IMR-90 (cell line): ENCODE measurements around the gene ASXL2. TPM values are rescaled to one million over a fixed set of nuclear protein-coding genes. Genes with fewer than 3 reads are reported as not detected.

ENCODE experiments used
- ATAC-seq: fragments of 200-7000 bp; cut with Tn5 transposase; 2 replicates; pipeline ENCODE4 v1.9.1; 2020; ENCODE audit warnings: low read depth, mild to moderate bottlenecking, moderate library complexity
- BruUV-seq: library from RNA; stranded (reverse); fragments of 400-500 nt; replicated peaks from 2 replicates; lab custom pipeline; 2021; lab: Mats Ljungman, UMichigan
- CTCF ChIA-PET: fragments of 300-600 bp; formaldehyde crosslinking; extraction: SDS; loops from one replicate; lab custom pipeline; 2021; ENCODE audit warnings: antibody characterized with exemption; lab: Yijun Ruan, JAX
- POLR2A ChIA-PET: fragments of 300-600 bp; sonication (Branson Sonifier 250); formaldehyde crosslinking; loops from one replicate; lab custom pipeline; 2022; ENCODE audit warnings: antibody characterized with exemption; ENCODE audit not compliant: unreplicated experiment; lab: Charles Lee
- DNase-seq: peaks from one replicate; pipeline ENCODE4 v3.0.0; 2013
- H2AFZ ChIP-seq: replicated peaks from 2 replicates; pipeline ENCODE3; 2013; ENCODE audit warnings: low read length, mild to moderate bottlenecking; ENCODE audit not compliant: poor library complexity
- H2AK5ac ChIP-seq: 2 replicates; pipeline ENCODE4 v1.6.1; 2013; ENCODE audit warnings: low read depth, low read length, inconsistent platforms
- H2AK9ac ChIP-seq: replicated peaks from 2 replicates; pipeline ENCODE3; 2013; ENCODE audit warnings: mild to moderate bottlenecking, low read depth, low read length, moderate library complexity; ENCODE audit not compliant: poor library complexity
- H2BK120ac ChIP-seq: 2 replicates; pipeline ENCODE4 v1.6.1; 2013; ENCODE audit warnings: low read depth, low read length, inconsistent platforms
- H2BK15ac ChIP-seq: 3 replicates; pipeline ENCODE4 v1.6.1; 2013; ENCODE audit warnings: low read depth, low read length, inconsistent platforms
- H2BK20ac ChIP-seq: 2 replicates; pipeline ENCODE4 v1.6.1; 2013; ENCODE audit warnings: low read depth, mild to moderate bottlenecking, inconsistent platforms, low read length, moderate library complexity
- H2BK5ac ChIP-seq: 2 replicates; pipeline ENCODE4 v1.6.1; 2013; ENCODE audit warnings: mild to moderate bottlenecking, low read depth, low read length, inconsistent platforms; ENCODE audit not compliant: poor library complexity, severe bottlenecking
- H3K14ac ChIP-seq: replicated peaks from 2 replicates; pipeline ENCODE4 v1.6.1; 2013; ENCODE audit warnings: low read depth, low read length, inconsistent platforms
- H3K18ac ChIP-seq: 2 replicates; pipeline ENCODE4 v1.6.1; 2013; ENCODE audit warnings: low read depth, low read length, control low read depth
- H3K23ac ChIP-seq: 2 replicates; pipeline ENCODE4 v1.6.1; 2013; ENCODE audit warnings: low read depth, low read length, inconsistent platforms
- H3K27ac ChIP-seq: 2 replicates; pipeline ENCODE4 v1.5.1; 2013; ENCODE audit warnings: mild to moderate bottlenecking, control low read depth, low read length; ENCODE audit not compliant: insufficient read depth
- H3K27me3 ChIP-seq: 2 replicates; pipeline ENCODE4 v1.6.1; 2013; ENCODE audit warnings: low read length; ENCODE audit not compliant: control insufficient read depth, insufficient read depth
- H3K36me3 ChIP-seq: 2 replicates; pipeline ENCODE4 v1.6.1; 2013; ENCODE audit warnings: low read length, mixed read lengths; ENCODE audit not compliant: control insufficient read depth, insufficient read depth
- H3K4ac ChIP-seq: 2 replicates; pipeline ENCODE4 v1.6.1; 2013; ENCODE audit warnings: low read depth, low read length, inconsistent platforms
- H3K4me1 ChIP-seq: 2 replicates; pipeline ENCODE4 v1.6.1; 2013; ENCODE audit warnings: low read length, mixed read lengths; ENCODE audit not compliant: control insufficient read depth, insufficient read depth
- H3K4me2 ChIP-seq: 2 replicates; pipeline ENCODE4 v1.6.1; 2013; ENCODE audit warnings: low read depth, mild to moderate bottlenecking, control low read depth, low read length, moderate library complexity
- H3K4me3 ChIP-seq: 2 replicates; pipeline ENCODE4 v1.5.1; 2013; ENCODE audit warnings: low read depth, mild to moderate bottlenecking, control low read depth, low read length, moderate library complexity; ENCODE audit not compliant: insufficient read depth
- H3K56ac ChIP-seq: 2 replicates; pipeline ENCODE4 v1.6.1; 2013; ENCODE audit warnings: low read length, inconsistent platforms; ENCODE audit not compliant: insufficient read depth; ENCODE audit errors: extremely low read depth
- H3K79me1 ChIP-seq, 2 experiments: 2 replicates each; pipeline ENCODE4 v1.6.1; 2013; ENCODE audit warnings: low read length in 2 of 2, inconsistent platforms in 1 of 2, low read depth in 1 of 2
- H3K9ac ChIP-seq: 2 replicates; pipeline ENCODE4 v1.6.1; 2013; ENCODE audit warnings: low read depth, low read length, control low read depth
- H3K9me1 ChIP-seq: 2 replicates; pipeline ENCODE4 v1.6.1; 2013; ENCODE audit warnings: low read length, inconsistent platforms; ENCODE audit not compliant: insufficient read depth
- H3K9me3 ChIP-seq: 2 replicates; pipeline ENCODE4 v1.6.1; 2013; ENCODE audit warnings: low read length; ENCODE audit not compliant: control insufficient read depth, insufficient read depth
- H4K20me1 ChIP-seq: 2 replicates; pipeline ENCODE4 v1.6.1; 2013; ENCODE audit warnings: low read length, inconsistent platforms; ENCODE audit not compliant: insufficient read depth
- H4K5ac ChIP-seq: 2 replicates; pipeline ENCODE4 v1.6.1; 2013; ENCODE audit warnings: mild to moderate bottlenecking, low read depth, low read length, control low read depth
- H4K8ac ChIP-seq, 2 experiments: 2 replicates each; pipeline ENCODE4 v1.6.1; 2013; ENCODE audit warnings: low read depth in 2 of 2, low read length in 2 of 2, control low read depth in 1 of 2, inconsistent platforms in 1 of 2
- H4K91ac ChIP-seq: 2 replicates; pipeline ENCODE4 v1.6.1; 2013; ENCODE audit warnings: low read depth, low read length, inconsistent platforms; ENCODE audit not compliant: insufficient read depth
- CTCF ChIP-seq: conservative IDR thresholded peaks from 2 replicates; pipeline ENCODE4 v1.5.1; 2012; ENCODE audit warnings: mild to moderate bottlenecking, low read depth, low read length, improper control_type of control experiment
- ELK1 ChIP-seq: fragments of 150-350 bp; IDR thresholded peaks from 2 replicates; pipeline ENCODE4 v1.6.1; 2016; ENCODE audit warnings: low read depth, mild to moderate bottlenecking, low read length, moderate library complexity, borderline replicate concordance
- MAFK ChIP-seq: IDR thresholded peaks from 2 replicates; pipeline ENCODE4 v1.6.1; 2012; ENCODE audit warnings: low read depth, low read length, improper control_type of control experiment
- MAZ ChIP-seq: IDR thresholded peaks from 2 replicates; pipeline ENCODE4 v1.6.1; 2012; ENCODE audit warnings: low read depth, mild to moderate bottlenecking, low read length, improper control_type of control experiment, moderate library complexity, borderline replicate concordance
- MXI1 ChIP-seq: IDR thresholded peaks from 2 replicates; pipeline ENCODE4 v1.6.1; 2012; ENCODE audit warnings: low read depth, mild to moderate bottlenecking, low read length, moderate library complexity, borderline replicate concordance
- NFE2L2 ChIP-seq: fragments of 150-350 bp; IDR thresholded peaks from 2 replicates; pipeline ENCODE4 v1.6.1; 2016; ENCODE audit warnings: low read depth, mild to moderate bottlenecking, low read length
- POLR2A ChIP-seq: IDR thresholded peaks from 2 replicates; pipeline ENCODE4 v1.6.1; 2012; ENCODE audit warnings: mild to moderate bottlenecking, low read depth, low read length
- RAD21 ChIP-seq: IDR thresholded peaks from 2 replicates; pipeline ENCODE4 v1.6.1; 2012; ENCODE audit warnings: low read length, improper control_type of control experiment
- SMC3 ChIP-seq: fragments of 150-350 bp; IDR thresholded peaks from 2 replicates; pipeline ENCODE4 v1.6.1; 2016; ENCODE audit warnings: low read depth, mild to moderate bottlenecking, antibody characterized with exemption, low read length, moderate library complexity
- USF2 ChIP-seq: fragments of 150-350 bp; IDR thresholded peaks from 2 replicates; pipeline ENCODE4 v1.6.1; 2017; ENCODE audit warnings: mild to moderate bottlenecking, antibody characterized with exemption, low read length, low read depth
- WGBS, 2 experiments: methylation state at CpG; one replicate each; pipeline versions ENCODE4 v1.1.5 to v1.1.7; 2013; ENCODE audit warnings: missing lambda C conversion rate in 2 of 2; ENCODE audit not compliant: insufficient read length in 1 of 2; ENCODE audit errors: extremely low coverage in 2 of 2; 5-methylcytosine and 5-hydroxymethylcytosine counted together
- dilution Hi-C: fragments of 300-500 bp; cut with HindIII; formaldehyde crosslinking; loops from one replicate; pipeline ENCODE4 v1.14.3; 2018; ENCODE audit warnings: low sequenced_read_pairs; ENCODE audit not compliant: unreplicated experiment
- in situ Hi-C: fragments of 300-500 bp; cut with MboI; formaldehyde crosslinking; loops from 3 replicates; pipeline ENCODE4 v1.14.3; 2019; ENCODE audit warnings: low sequenced_read_pairs, inconsistent platforms, mixed read lengths
- intact Hi-C: fragments of 100-400 bp; cut with micrococcal nuclease; formaldehyde crosslinking; loops from 2 replicates; pipeline ENCODE4 v1.10.0; 2022
- polyA plus RNA-seq, 3 experiments: library from polyadenylated mRNA; depleted of rRNA; stranded (reverse); fragments of >200 nt; gene quantifications; 2 replicates each; pipeline ENCODE4 v1.2.3, GENCODE V29; 2012; ENCODE audit warnings: low replicate concordance in 1 of 3
- total RNA-seq: library from RNA; depleted of rRNA; stranded (reverse); fragments of >200 nt; gene quantifications from 2 replicates; pipeline ENCODE4 v1.2.3, GENCODE V29; 2012

The ASXL2 gene
- total and polyA plus RNA-seq, 2 of the 4 experiments (the other 2 are of a cell fraction), result 5.3 to 8.1 TPM

DNA sequence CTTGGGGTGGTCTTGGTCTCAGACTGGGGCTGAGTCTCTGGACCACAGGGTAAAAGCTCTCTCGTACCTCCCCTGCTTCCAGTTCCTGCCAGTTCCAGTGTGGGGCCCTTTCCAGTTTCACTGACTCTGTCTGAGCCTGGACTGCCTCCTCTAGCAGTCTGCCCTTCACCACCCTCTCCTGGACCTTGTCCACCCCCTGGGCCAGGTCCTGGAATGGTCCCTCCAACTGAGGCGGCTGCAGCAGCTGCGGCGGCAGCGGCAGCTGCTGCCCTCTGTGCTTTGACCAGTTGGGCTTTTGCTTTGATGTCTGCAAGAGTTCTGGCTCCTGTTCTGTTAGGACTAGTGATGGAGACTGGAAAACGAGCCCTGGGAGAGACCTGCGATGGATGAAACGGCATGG lies 134.2 kb downstream of the ASXL2 start:
- no peak overlapping the region for H3K9ac ChIP-seq
- H2AK5ac ChIP-seq, result no peak overlapping the region
- ChIA-PET POLR2A (no interaction called here), CTCF (interaction anchor here (0.7 kb wide), 1 partner anchor 130 kb away, joined by 3 read pairs; no protein-coding TSS in a partner anchor)
- H4K20me1 ChIP-seq, result no peaks in the 10 kb centered on the region
- no peaks in the 10 kb centered on the region for H3K9me3 ChIP-seq
- no peaks in the 10 kb centered on the region for H3K27me3 ChIP-seq
- H3K23ac ChIP-seq, result no peak overlapping the region
- no peak overlapping the region for H4K5ac ChIP-seq
- no peak overlapping the region for H3K4me3 ChIP-seq
- DNase-seq, result no peak
- no peak for ATAC-seq
- no peak overlapping the region for H2BK20ac ChIP-seq
- intact Hi-C loops (no loop called here), dilution Hi-C loops (no loop called here), in situ Hi-C loops (no loop called here)
- no peak overlapping the region for H4K91ac ChIP-seq
- H3K9me1 ChIP-seq, result peaks cover 4% of the 10 kb centered on the region
- no TSS peak for BruUV-seq
- TF ChIP-seq MAZ, result no peak
- no peak for TF ChIP-seq POLR2A
- TF ChIP-seq USF2, result no peak
- no peak for TF ChIP-seq MXI1
- no peak for TF ChIP-seq SMC3
- no peak for TF ChIP-seq ELK1
- no peak for TF ChIP-seq MAFK
- no peak for TF ChIP-seq RAD21
- no peak for TF ChIP-seq CTCF
- TF ChIP-seq NFE2L2, result no peak
- no peak overlapping the region for H2BK120ac ChIP-seq
- no peak overlapping the region for H3K14ac ChIP-seq
- whole genome bisulfite sequencing, 2 experiments, result 100% methylated on average over 4 of the region's 8 CpGs; no CpG with 5 or more reads in 1 of the 2 experiments
- no peak overlapping the region for H3K56ac ChIP-seq
- H3K27ac ChIP-seq, result no peak overlapping the region
- no peak overlapping the region for H2BK15ac ChIP-seq
- H3K18ac ChIP-seq, result no peak overlapping the region
- peaks cover 29% of the 10 kb centered on the region for H3K36me3 ChIP-seq
- no peak overlapping the region for H3K4ac ChIP-seq
- no peaks in the 10 kb centered on the region for H3K79me1 ChIP-seq
- no peak overlapping the region for H2AK9ac ChIP-seq
- H3K4me2 ChIP-seq, result no peak overlapping the region
- no peak overlapping the region for H4K8ac ChIP-seq
- no peaks in the 10 kb centered on the region for H3K4me1 ChIP-seq
- H2BK5ac ChIP-seq, result no peak overlapping the region
- no peak overlapping the region for H2AFZ ChIP-seq
